Left ventricle myocardium inferior (tissue), 1 donor: ENCODE data around the gene COMMD1. TPM values are rescaled to one million over a fixed set of nuclear protein-coding genes. Genes with fewer than 3 reads are reported as not detected.
"Not testable (repeated sequence)": the region's sequence is repeated elsewhere in the genome, so short reads cannot be mapped to it uniquely, and the experiment has no call there.

Source experiments
- DNase-seq: peaks from one replicate; pipeline ENCODE4 v3.0.0-alpha.2; 2020
- H3K27ac ChIP-seq: fragments of 200-600 bp; replicated peaks from 2 replicates; pipeline ENCODE4 v1.8.0; 2021
- H3K27me3 ChIP-seq: fragments of 200-600 bp; 2 replicates; pipeline ENCODE4 v1.8.0; 2021; ENCODE audit warnings: low read depth
- H3K36me3 ChIP-seq: fragments of 200-600 bp; 2 replicates; pipeline ENCODE4 v1.8.0; 2021
- H3K4me1 ChIP-seq: fragments of 200-600 bp; 2 replicates; pipeline ENCODE4 v1.8.0; 2021
- H3K4me3 ChIP-seq: fragments of 200-600 bp; 2 replicates; pipeline ENCODE4 v1.8.0; 2021; ENCODE audit warnings: mild to moderate bottlenecking, moderate library complexity
- H3K9me3 ChIP-seq: fragments of 200-600 bp; replicated peaks from 2 replicates; pipeline ENCODE4 v1.8.0; 2021
- CTCF ChIP-seq: fragments of 200-600 bp; IDR thresholded peaks from 2 replicates; pipeline ENCODE4 v1.8.0; 2021; ENCODE audit warnings: antibody characterized with exemption, mild to moderate bottlenecking, borderline replicate concordance
- intact Hi-C: fragments of 100-400 bp; cut with micrococcal nuclease; formaldehyde crosslinking; loops from one replicate; pipeline ENCODE4 v1.11.0; 2022
- total RNA-seq: library from RNA; stranded (reverse); fragmentation: NEBNext Ultra II Directional; extraction: Animal tissue kit (Norgen Biotek cat#: 25700); gene quantifications from one replicate; pipeline ENCODE4 v1.2.1, GENCODE V29; 2021
- donor health status: DM: no; HTN: yes; CAD: no; lungs with severe emphysema.

COMMD1 gene
- total RNA-seq, 1 donor from 2014 or later: 63.7 TPM

GRCh38 chr2:62145478-62146100, 240.1 kb downstream of the COMMD1 start:
- Histone ChIP-seq H3K36me3 (no peaks in the 10 kb centered on the region), H3K4me3 (no peak overlapping the region), H3K4me1 (peaks cover 40% of the 10 kb centered on the region), H3K27ac (peak overlapping the region; percentile 39), H3K9me3 (no peaks in the 10 kb centered on the region), H3K27me3 (no peaks in the 10 kb centered on the region)
- DNase-seq: no peak
- TF ChIP-seq CTCF: no peak
- intact Hi-C loops: no loop called here

DNA sequence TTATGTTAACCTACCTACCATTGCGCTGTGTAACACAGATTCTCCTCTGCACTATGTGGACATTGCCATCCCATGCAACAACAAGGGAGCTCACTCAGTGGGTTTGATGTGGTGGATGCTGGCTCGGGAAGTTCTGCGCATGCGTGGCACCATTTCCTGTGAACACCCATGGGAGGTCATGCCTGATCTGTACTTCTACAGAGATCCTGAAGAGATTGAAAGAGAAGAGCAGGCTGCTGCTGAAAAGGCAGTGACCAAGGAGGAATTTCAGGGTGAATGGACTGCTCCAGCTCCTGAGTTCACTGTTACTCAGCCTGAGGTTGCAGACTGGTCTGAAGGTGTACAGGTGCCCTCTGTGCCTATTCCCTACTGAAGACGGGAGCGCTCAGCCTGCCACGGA, 241.3 kb downstream of the COMMD1 start:
- H3K4me3 ChIP-seq, DNase-seq, intact Hi-C loops, H3K27me3 ChIP-seq, H3K9me3 ChIP-seq, H3K36me3 ChIP-seq: not testable (repeated sequence)
- peaks cover 40% of the 10 kb centered on the region for H3K4me1 ChIP-seq
- peak overlapping the region; percentile 39 for H3K27ac ChIP-seq

DNA sequence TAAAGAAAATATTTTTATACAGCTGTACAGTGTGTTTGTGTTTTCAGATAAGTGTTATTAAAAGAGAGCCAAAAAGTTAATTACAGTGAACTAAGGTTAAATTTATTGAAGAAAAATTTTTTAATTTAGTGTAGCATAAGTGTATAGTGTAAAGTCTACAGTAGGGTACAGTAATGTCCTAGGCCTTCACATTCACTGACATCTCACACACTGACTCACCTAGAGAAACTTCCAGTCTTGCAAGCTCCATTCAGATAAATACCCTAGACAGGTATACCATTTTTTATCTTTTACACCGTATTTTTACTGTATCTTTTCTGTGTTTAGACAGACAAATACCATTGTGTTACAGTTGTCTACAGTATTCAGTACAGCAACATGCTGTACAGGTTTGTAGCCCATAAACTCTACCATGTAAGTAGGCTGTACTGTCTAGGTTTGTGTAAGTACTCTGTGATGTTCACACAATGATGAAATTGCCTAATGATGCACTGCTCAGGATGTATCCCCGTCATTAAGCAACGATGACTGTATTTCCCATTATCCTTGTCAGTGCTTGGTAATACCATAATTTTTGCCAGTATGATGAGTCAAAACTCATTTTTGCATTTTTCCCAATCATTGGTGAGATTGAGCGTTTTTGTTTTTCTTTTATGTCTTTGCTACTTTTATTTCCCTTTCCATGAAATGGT, 242.3 kb downstream of the COMMD1 start:
- no peaks in the 10 kb centered on the region for H3K36me3 ChIP-seq
- H3K27ac ChIP-seq: no peak overlapping the region
- intact Hi-C loops: no loop called here
- no peaks in the 10 kb centered on the region for H3K27me3 ChIP-seq
- DNase-seq: no peak
- H3K4me1 ChIP-seq: peaks cover 45% of the 10 kb centered on the region
- no peaks in the 10 kb centered on the region for H3K9me3 ChIP-seq
- H3K4me3 ChIP-seq: no peak overlapping the region
- no peak for TF ChIP-seq CTCF

DNA sequence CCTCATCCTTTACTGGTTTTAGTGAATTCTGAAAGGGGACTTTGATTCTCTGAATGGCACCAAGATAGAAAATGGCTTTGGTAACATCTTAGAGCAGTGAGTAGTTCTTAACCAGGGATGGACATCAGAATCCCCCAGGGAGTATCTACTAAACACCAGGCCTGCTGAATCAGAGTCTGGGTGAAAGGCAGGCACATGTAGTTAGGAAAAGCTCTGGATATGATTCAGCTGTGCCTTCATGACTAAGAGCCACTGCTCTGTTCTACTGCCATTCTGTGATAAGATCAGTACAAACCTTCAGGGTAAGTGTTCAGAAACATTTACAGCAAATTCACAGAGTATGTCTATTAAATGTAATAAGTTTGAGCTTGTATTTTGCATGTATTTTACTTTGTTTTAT, 244.2 kb downstream of the COMMD1 start:
- Histone ChIP-seq H3K4me3 (no peak overlapping the region), H3K36me3 (no peaks in the 10 kb centered on the region), H3K4me1 (peaks cover 45% of the 10 kb centered on the region), H3K27ac (peak overlapping the region; percentile 89), H3K9me3 (peaks cover under 1% of the 10 kb centered on the region), H3K27me3 (no peaks in the 10 kb centered on the region)
- DNase-seq: no peak
- TF ChIP-seq CTCF: no peak
- intact Hi-C loops: no loop called here

GRCh38 chr2:62150597-62151305, 245.3 kb downstream of the COMMD1 start:
- Histone ChIP-seq H3K4me1 (peaks cover 45% of the 10 kb centered on the region), H3K27me3 (no peaks in the 10 kb centered on the region), H3K9me3 (peaks cover 11% of the 10 kb centered on the region), H3K4me3 (no peak overlapping the region), H3K27ac (peak overlapping the region; percentile 89), H3K36me3 (no peaks in the 10 kb centered on the region)
- intact Hi-C loops: no loop called here
- TF ChIP-seq CTCF: no peak
- no peak for DNase-seq

- H3K27me3 ChIP-seq: no peaks in the 10 kb centered on the region
- H3K9me3 ChIP-seq: peaks cover 11% of the 10 kb centered on the region
- peak; percentile 34 for DNase-seq
- peak overlapping the region; percentile 89 for H3K27ac ChIP-seq
- no peak for TF ChIP-seq CTCF
- no peak overlapping the region for H3K4me3 ChIP-seq
- intact Hi-C loops: no loop called here
- H3K4me1 ChIP-seq: peaks cover 45% of the 10 kb centered on the region
- H3K36me3 ChIP-seq: no peaks in the 10 kb centered on the region
Measured at GRCh38 chr2:62151306-62151638, 245.8 kb downstream of the COMMD1 start.
